K562 (cell line): ENCODE results near the gene NPAS2. TPM values are rescaled to one million over a fixed set of nuclear protein-coding genes. Genes with fewer than 3 reads are reported as not detected.

ENCODE experiments used
- ATAC-seq: fragments of 200-7000 bp; cut with Tn5 transposase; 3 replicates; pipeline ENCODE4 v1.9.1; 2020; ENCODE audit warnings: moderate library complexity
- BruUV-seq: library from RNA; stranded (reverse); fragments of 400-500 nt; replicated peaks from 2 replicates; lab custom pipeline; 2021; lab: Mats Ljungman, UMichigan
- CTCF ChIA-PET: fragments of 300-600 bp; formaldehyde crosslinking; extraction: SDS; loops from one replicate; lab custom pipeline; 2021; ENCODE audit warnings: low intra/inter-chr PET ratio; lab: Yijun Ruan, JAX
- POLR2A ChIA-PET: fragments of 300-600, 350-650 bp; sonication (Branson Sonifier 250); formaldehyde crosslinking; extraction: SDS; loops from one replicate; lab custom pipeline; 2021; ENCODE audit warnings: antibody characterized with exemption, inconsistent platforms; lab: Yijun Ruan, JAX
- DNase-seq, 4 experiments: peaks; one replicate each; pipeline versions ENCODE4 v3.0.0 to v3.0.0-alpha.2; 2011 to 2018; ENCODE audit warnings: low spot score in 3 of 4, mixed read lengths in 3 of 4; ENCODE audit errors: extremely low read depth in 1 of 4
- FAIRE-seq: peaks from 2 replicates; lab custom pipeline; 2011; peaks lifted over from hg19 to GRCh38; lab: Jason Lieb, UNC
- H2AFZ ChIP-seq: 2 replicates; pipeline ENCODE4 v1.6.0; 2011; ENCODE audit warnings: low read depth, low read length, control low read depth, inconsistent platforms
- H3K27ac ChIP-seq: fragments of 200-600 bp; 3 replicates; pipeline ENCODE4 v1.8.0; 2011; ENCODE audit warnings: low read depth, mild to moderate bottlenecking, control low read depth, inconsistent platforms, low read length, moderate library complexity, mixed read lengths; ENCODE audit errors: extremely low read depth
- H3K27me3 ChIP-seq, 2 experiments: fragments of 300-600 bp in 1 of 2; 2 replicates in 1 of 2; 3 replicates in 1 of 2; pipeline versions ENCODE4 v1.6.0 to v1.8.0; 2011; ENCODE audit warnings: inconsistent platforms in 2 of 2, low read length in 2 of 2, mild to moderate bottlenecking in 1 of 2, mixed read lengths in 1 of 2, moderate library complexity in 1 of 2; ENCODE audit not compliant: control insufficient read depth in 2 of 2, insufficient read depth in 2 of 2
- H3K36me3 ChIP-seq: fragments of 300-600 bp; 3 replicates; pipeline ENCODE4 v1.8.0; 2011; ENCODE audit warnings: mild to moderate bottlenecking, low read length, inconsistent platforms; ENCODE audit not compliant: control insufficient read depth, insufficient read depth
- H3K4me1 ChIP-seq, 2 experiments: fragments of 200-600 bp in 1 of 2; replicated peaks in 1 of 2; 2 replicates in 1 of 2; 3 replicates in 1 of 2; pipeline versions ENCODE4 v1.5.1 to v1.8.0; 2011; ENCODE audit warnings: inconsistent platforms in 2 of 2, low read length in 2 of 2, mild to moderate bottlenecking in 1 of 2, mixed read lengths in 1 of 2, moderate library complexity in 1 of 2; ENCODE audit not compliant: control insufficient read depth in 2 of 2, insufficient read depth in 2 of 2
- H3K4me2 ChIP-seq: 2 replicates; pipeline ENCODE4 v1.6.1; 2011; ENCODE audit warnings: low read length, control low read depth, inconsistent platforms, mixed read lengths; ENCODE audit not compliant: insufficient read depth
- H3K4me3 ChIP-seq: fragments of 200-600 bp; sonication (generic), shearing (Covaris generic); 2 replicates; pipeline ENCODE4 v1.5.1; 2016; ENCODE audit warnings: control low read depth, inconsistent platforms
- H3K79me2 ChIP-seq: fragments of 200-600 bp; 3 replicates; pipeline ENCODE4 v1.8.0; 2011; ENCODE audit warnings: low read length, inconsistent platforms; ENCODE audit not compliant: control insufficient read depth, insufficient read depth
- H3K9ac ChIP-seq, 2 experiments: 2 replicates each; pipeline versions ENCODE4 v1.6.0 to v1.6.1; 2011; ENCODE audit warnings: low read depth in 2 of 2, low read length in 2 of 2, control low read depth in 1 of 2, inconsistent platforms in 1 of 2, mild to moderate bottlenecking in 1 of 2, mixed read lengths in 1 of 2; ENCODE audit not compliant: insufficient read depth in 1 of 2
- H3K9me1 ChIP-seq: one replicate; pipeline ENCODE4 v1.6.0; 2011; ENCODE audit warnings: inconsistent platforms, mild to moderate bottlenecking, low read length, moderate library complexity; ENCODE audit not compliant: control insufficient read depth, insufficient read depth
- H3K9me3 ChIP-seq: replicated peaks from 2 replicates; pipeline ENCODE4 v1.5.1; 2011; ENCODE audit warnings: low read depth, low read length, inconsistent platforms; ENCODE audit not compliant: control insufficient read depth, insufficient read depth
- H4K20me1 ChIP-seq: replicated peaks from 2 replicates; pipeline ENCODE4 v1.6.1; 2011; ENCODE audit warnings: low read length, inconsistent platforms, mixed read lengths; ENCODE audit not compliant: control insufficient read depth, insufficient read depth
- CREB3L1 ChIP-seq: fragments of 450-650 bp; IDR thresholded peaks from 2 replicates; pipeline ENCODE4 v1.6.1; 2014; ENCODE audit warnings: low read depth, mild to moderate bottlenecking, moderate library complexity, borderline replicate concordance
- MBD2 ChIP-seq: sonication (generic); IDR thresholded peaks from 2 replicates; pipeline ENCODE4 v1.6.1; 2016; ENCODE audit warnings: low read depth, borderline replicate concordance
- RBM15 ChIP-seq: fragments of 200-400 bp; formaldehyde crosslinking; IDR thresholded peaks from 2 replicates; pipeline ENCODE4 v1.6.1; 2018; ENCODE audit warnings: mild to moderate bottlenecking, low read length, moderate library complexity; ENCODE audit not compliant: insufficient read depth
- SREBF2 ChIP-seq: sonication (generic); formaldehyde crosslinking; IDR thresholded peaks from 2 replicates; pipeline ENCODE4 v1.4.0; 2020; ENCODE audit warnings: mild to moderate bottlenecking, missing genetic modification reagents
- SRSF3 ChIP-seq: fragments of 200-400 bp; formaldehyde crosslinking; IDR thresholded peaks from 2 replicates; pipeline ENCODE4 v1.6.1; 2016; ENCODE audit warnings: mild to moderate bottlenecking, low read length, moderate library complexity; ENCODE audit not compliant: insufficient read depth
- STAG1 ChIP-seq: sonication (generic); formaldehyde crosslinking; IDR thresholded peaks from 2 replicates; pipeline ENCODE4 v1.5.0; 2020; ENCODE audit warnings: missing genetic modification reagents, borderline replicate concordance
- WGBS: fragments of 100-300 bp; shearing (Covaris generic); methylation state at CpG from one replicate; pipeline ENCODE4 v1.1.6; 2016; ENCODE audit warnings: low coverage, mixed read lengths; ENCODE audit not compliant: insufficient coverage; ENCODE audit errors: missing lambda C conversion rate; 5-methylcytosine and 5-hydroxymethylcytosine counted together
- in situ Hi-C: fragments of 300-500 bp; cut with MboI; formaldehyde crosslinking; loops from 4 replicates; pipeline ENCODE4 v1.15.0; 2018; ENCODE audit warnings: inconsistent platforms, mixed read lengths
- intact Hi-C: fragments of 100-400 bp; cut with micrococcal nuclease; formaldehyde crosslinking; loops from 2 replicates; pipeline ENCODE4 v1.14.2; 2022
- polyA plus RNA-seq, 8 experiments: library from polyadenylated mRNA; depleted of rRNA in 4 of 8; stranded (reverse) in 5 of 8; unstranded in 3 of 8; fragments of >200 nt; fragmentation: Nextera tagmentation in 2 of 8; fragmentation: Illumina TruSeq in 1 of 8; extraction: Ambion mirVana in 2 of 8; extraction: Trizol in 1 of 8; gene quantifications; 2 replicates each; pipeline versions ENCODE4 v1.2.1 to v1.2.3, GENCODE V29; 2011 to 2014; ENCODE audit warnings: inconsistent platforms in 1 of 8, missing spikeins in 1 of 8
- total RNA-seq, 7 experiments: library from RNA; depleted of rRNA in 6 of 7; stranded (reverse); fragments of >200 nt in 6 of 7; fragmentation: Illumina TruSeq in 2 of 7; extraction: Trizol in 2 of 7; gene quantifications; 2 replicates each; pipeline versions ENCODE4 v1.2.1 to v1.2.3, GENCODE V29; 2011 to 2021; ENCODE audit warnings: low replicate concordance in 1 of 7

The NPAS2 gene
- total and polyA plus RNA-seq, 9 of the 15 experiments (the other 6 are each of a cell fraction or from before 2014, with no cell fraction given): 0.06 to 0.29 (median 0.07) TPM; not detected in 5

- in situ Hi-C loops (no loop called here), intact Hi-C loops (no loop called here)
- Histone ChIP-seq H3K36me3 (no peaks in the 10 kb centered on the region), H3K4me3 (no peak overlapping the region), H3K27me3 (peaks cover 20 to 47% of the 10 kb centered on the region in 2 experiments; a peak in 4 of 5 replicates), H3K4me2 (no peak overlapping the region), H3K4me1 (no peaks in the 10 kb centered on the region), H4K20me1 (no peaks in the 10 kb centered on the region), H3K9me3 (no peaks in the 10 kb centered on the region), H3K79me2 (no peaks in the 10 kb centered on the region), H3K9me1 (no peaks in the 10 kb centered on the region), H2AFZ (no peak overlapping the region), H3K9ac (no peak overlapping the region), H3K27ac (no peak overlapping the region)
- TF ChIP-seq MBD2: no peak
- TF ChIP-seq SRSF3: no peak
- TF ChIP-seq STAG1 (CRISPR knock-in tag): no peak
- no TSS peak for BruUV-seq
- CTCF ChIA-PET: no interaction called here
- ATAC-seq: no peak
- WGBS: 6% methylated on average over 5 of the region's 5 CpGs
- DNase-seq: no peak
- FAIRE-seq: no peak
- POLR2A ChIA-PET: no interaction called here
Observed at GRCh38 chr2:100945433-100945740, 125.4 kb downstream of the NPAS2 start.

- BruUV-seq: no TSS peak
- no peak for ATAC-seq
- DNase-seq: no peak
- TF ChIP-seq CREB3L1: no peak
- TF ChIP-seq RBM15: no peak
- TF ChIP-seq SREBF2: no peak
- intact Hi-C loops: no loop called here
- Histone ChIP-seq H2AFZ (no peak overlapping the region), H3K79me2 (no peaks in the 10 kb centered on the region), H3K27me3 (peaks cover 20 to 43% of the 10 kb centered on the region in 2 experiments; a peak in 4 of 5 replicates), H3K36me3 (no peaks in the 10 kb centered on the region), H4K20me1 (no peaks in the 10 kb centered on the region), H3K4me3 (no peak overlapping the region), H3K4me1 (no peaks in the 10 kb centered on the region), H3K27ac (no peak overlapping the region), H3K9me3 (no peaks in the 10 kb centered on the region), H3K4me2 (no peak overlapping the region), H3K9ac (no peak overlapping the region), H3K9me1 (no peaks in the 10 kb centered on the region)
- in situ Hi-C loops: no loop called here
- CTCF ChIA-PET: no interaction called here
- no peak for FAIRE-seq
- POLR2A ChIA-PET: no interaction called here
- WGBS: 1% methylated on average over 8 of the region's 8 CpGs
Observed at GRCh38 chr2:100945930-100946607, 126.1 kb downstream of the NPAS2 start.
